GM18873 (cell line): ENCODE measurements around the gene CTIF.

Experiments used
- ATAC-seq: cut with Tn5 transposase; IDR thresholded peaks from one replicate; pipeline ENCODE4 v1.9.1; 2021; ENCODE audit warnings: mild to moderate bottlenecking, moderate library complexity, moderate number of reproducible peaks; ENCODE audit not compliant: unreplicated experiment, low FRiP score

Gene CTIF

DNA sequence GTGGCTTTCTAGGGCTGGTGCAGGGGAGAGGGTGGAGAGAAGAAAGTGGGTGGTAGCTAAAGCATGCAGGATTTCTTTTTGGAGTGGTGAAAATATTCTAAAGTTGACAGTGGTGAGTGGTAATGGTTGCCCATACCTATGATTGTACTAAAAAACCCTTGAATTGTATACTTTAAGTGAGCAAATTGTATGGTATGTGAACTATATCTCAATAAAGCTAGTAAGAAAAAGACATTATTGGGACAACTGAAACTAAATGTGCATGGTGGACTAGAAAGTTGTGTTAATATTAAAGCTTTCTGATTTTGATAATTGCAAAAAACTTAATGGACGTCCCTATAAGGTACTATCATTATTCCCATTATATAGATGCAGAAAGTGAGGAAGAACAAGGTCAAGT, 361.6 kb downstream of the CTIF start:
- no peak for ATAC-seq

DNA sequence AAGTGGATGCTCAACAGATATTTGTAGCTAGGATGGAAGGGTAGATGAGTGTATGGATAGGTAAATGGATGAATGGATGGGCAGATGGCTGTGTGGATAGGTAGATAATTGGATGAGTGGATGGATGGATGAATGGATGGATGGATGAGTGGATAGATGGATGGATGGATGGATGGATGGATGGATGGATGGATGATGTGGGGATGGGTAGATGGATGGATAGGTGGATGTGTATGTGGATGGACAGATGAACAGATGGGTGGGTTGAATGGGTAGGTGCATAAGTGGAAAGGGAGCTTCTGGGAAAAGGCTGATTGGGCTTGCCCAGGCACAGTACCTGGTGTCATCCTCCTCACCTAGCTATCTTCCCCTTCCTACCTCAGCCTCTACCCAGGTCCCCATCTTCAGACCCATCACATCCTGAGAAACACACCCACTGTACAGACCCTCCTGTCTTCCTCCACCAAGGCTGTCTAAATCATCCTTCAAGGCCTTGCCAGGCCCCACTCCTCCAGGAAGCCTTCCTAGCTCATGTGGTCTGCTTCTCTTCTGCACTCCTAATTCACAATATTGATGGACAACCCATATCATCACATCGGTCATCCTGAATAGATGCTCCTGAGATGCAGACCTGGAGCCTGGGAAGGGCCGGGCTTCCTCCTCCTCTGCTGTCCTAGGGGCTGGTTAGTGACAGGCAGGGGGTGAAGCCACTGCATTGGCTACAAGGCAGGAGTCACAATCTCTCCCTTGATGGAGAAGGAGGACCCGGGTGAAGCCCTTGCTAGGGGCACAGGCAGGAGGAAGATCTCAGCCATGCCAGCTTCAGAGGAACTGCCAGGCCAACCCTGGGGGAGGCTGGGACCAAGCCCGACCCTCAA, 362.6 kb downstream of the CTIF start:
- ATAC-seq = no peak

DNA sequence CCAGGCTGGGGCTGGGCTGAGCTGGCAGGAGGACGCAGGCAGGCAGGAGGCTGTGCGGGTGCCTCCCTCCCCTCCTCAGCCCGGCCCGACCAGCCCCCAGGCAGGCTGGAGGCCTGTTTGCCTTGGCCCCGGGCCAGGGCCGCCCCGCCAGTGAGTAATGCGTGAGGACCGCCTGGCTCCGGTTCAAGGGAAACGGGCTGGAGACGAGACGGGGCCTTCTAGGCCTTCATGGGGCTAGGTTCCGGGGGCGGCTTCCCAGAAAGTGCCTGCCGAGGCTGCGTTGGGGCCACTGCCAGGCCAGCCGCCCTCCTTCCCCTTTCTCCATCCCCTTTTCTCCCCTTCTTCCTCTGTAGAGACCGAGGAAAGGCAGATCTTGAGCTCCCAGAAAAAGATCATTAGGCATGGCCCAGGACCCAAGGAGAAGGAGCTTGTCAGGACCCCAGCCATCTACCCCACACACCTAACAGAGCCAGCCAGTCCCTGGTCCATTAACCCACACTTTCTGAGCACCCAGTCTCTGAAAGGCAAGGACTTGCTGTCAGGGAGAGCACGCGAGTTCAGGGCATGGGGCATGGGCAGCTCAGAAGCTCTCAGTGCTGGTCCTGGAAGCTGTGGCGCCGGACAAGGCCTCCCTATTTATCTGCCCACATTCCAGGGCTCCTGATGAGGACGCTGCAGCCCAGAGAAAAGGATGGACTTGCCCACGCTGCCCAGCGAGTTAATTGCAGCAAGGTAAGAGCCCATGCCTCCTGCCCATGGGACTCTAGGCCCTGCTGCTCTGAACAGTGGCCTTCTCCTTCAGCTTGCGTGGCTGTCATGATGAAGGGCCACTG, 363.4 kb downstream of the CTIF start:
- ATAC-seq = no peak

DNA sequence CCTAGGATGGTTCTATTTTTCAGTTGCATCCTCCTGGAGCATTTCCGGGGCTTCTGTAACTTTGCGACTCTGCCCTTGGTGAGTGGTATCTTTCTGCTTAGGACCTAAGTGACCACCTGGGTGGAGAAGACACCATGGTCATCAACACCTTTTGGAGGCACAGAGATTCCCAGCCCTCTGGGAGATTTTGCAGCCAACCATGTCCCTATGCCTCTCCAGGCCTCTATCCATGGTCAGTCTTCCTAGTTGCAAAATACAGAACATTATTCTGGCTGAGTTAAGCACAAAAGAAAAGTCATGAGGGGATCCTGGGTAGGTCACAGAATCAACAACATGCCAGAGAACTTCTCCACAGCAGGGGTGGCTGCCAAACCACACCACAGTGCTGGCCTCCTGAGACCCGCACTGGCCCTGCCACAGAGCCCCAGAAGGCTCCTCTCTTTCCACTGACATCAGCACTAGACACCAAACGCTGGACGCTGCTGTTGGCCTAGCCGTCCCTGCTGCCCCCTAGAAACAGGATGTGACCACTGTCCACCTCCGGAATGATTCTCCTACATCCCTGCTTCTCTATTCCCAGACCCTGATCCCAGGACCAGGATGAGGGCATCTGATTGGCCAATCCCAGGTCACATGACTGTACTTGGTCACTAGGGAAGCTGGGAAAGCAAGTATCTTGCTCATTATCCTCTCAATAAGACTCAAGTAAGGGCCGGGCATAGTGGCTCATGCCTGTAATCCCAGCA, 364.2 kb downstream of the CTIF start:
- no peak for ATAC-seq

DNA sequence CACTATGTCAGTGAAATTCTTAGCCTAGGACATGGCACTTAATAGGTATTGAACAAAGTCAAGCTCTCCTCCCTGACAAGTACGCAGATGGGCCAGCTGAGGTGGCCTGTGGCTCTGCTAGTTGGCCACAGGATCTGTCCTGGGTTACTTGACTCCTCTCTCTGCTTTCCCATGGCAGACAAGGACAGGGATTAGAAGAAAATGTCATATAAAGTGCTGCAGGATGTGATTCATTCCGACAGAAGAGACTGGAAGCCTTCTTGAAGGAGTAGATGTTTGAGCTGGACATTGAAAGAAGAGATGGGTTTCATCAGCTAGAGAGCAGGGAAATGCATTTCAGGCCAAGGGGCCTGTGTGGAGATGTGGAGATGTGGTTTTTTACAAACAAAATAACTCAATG, 365.3 kb downstream of the CTIF start:
- ATAC-seq = no peak

DNA sequence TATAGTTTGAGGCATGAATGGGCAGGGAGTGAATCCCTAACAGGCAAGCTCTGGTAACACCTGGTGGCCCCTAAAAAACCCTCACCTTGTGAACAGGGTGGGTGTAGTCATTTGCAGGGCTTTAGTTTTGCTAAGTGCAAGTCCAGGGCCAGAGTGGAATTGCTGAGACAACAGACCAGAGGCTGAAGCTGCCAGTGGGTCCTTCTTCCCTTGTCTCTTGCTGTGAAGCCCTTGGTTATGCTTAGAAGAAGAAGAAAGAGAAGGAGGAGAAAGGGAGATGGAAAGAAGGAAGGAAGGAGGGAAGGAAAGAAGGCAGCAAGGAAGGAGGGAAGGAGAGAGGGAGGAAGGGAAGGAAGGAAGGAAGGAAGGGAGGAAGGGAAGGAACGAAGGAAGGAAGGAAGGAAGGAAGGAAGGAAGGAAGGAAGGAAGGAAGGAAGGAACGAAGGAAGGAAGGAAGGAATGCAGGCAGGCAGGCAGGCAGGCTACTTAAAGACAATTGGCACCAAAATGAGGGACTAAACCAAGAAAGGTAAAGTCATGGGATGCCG, 366.1 kb downstream of the CTIF start:
- no peak for ATAC-seq

DNA sequence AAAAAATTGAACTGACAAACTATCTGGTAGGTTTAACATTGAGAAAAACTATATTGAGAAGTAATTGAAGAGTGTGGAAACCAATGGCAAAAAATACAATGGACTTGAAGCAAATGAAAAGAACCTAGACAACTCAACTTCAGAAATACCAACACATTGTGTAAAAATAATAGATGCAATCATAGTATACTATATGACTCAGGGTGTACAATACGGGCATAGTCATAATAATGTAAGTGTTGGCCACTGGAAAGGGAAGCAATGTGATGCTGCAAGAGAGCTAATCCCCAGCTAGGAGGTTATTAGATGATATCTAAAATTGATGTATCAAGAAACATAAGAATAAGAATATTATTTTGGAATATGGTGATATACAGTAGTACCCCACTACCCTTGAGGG, 366.7 kb downstream of the CTIF start:
- no peak for ATAC-seq

DNA sequence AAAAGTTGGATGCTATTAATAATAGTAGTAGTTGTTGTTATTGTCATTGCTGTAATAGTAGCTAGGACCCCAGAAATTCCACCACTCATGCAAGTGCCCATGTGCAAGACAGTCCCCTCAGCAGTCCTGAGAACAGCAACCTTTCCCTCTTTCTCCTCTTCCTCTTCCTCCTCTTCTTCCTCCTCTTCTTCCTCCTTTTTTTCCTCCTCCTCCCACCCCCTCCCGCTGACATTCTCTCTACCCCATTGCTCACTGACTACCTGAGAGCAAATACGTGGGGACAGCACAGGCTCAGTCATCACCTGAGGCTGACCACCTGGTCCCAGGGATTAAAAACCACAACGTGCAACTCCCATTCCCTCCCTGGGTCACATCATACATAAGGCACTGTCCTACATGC, 370.1 kb downstream of the CTIF start:
- ATAC-seq = no peak

DNA sequence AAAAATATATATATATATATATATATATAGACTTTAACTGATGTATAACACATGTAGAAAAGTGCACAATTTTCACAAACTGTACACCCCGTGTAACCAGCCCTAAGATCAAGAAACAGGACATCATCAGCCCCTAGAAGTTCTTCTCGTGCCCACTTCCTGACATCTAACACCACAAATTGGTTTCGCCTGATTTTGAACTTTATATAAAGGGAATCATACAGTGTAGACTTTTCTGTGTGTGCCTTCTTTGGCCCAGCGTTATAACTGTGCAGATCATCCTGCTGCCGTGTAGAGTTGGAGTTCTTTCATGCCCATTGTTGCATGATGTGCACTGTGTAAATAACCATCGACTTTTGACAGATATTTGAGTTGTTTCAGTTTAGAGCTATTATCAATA, 370.9 kb downstream of the CTIF start:
- no peak for ATAC-seq

DNA sequence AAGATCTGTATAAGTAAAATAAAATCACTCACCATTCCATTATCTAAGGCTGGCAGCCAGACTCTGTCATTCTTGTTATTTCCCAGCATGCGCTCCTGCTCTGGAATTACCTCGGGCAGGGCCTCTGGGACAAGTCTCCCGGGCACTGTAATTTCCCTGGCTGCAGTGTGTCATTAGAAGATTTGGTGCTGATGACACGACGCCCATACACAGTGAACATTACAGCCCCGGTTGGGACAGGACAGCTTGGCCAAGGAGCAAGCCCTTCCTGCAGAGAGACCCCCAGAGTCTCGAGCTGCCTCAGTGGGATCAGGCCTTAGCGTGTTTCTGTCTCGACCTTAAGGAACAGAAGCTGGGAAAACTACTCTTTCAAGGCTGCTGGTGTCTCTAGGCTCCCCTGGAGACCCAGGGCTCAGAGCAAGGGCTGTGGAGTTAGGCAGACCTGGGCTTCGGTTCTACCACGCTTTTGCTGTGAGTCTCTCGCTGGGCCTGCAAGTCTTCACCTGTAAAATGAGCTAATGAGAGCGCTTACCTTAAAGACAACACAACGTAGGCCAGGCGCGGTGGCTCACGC, 372.2 kb downstream of the CTIF start:
- ATAC-seq = no peak
